GM19023 (cell line): ENCODE results near the gene CES4A.

ENCODE experiments used
- ATAC-seq: cut with Tn5 transposase; IDR thresholded peaks from one replicate; pipeline ENCODE4 v1.9.1; 2021; ENCODE audit warnings: mild to moderate bottlenecking, moderate library complexity; ENCODE audit not compliant: unreplicated experiment

CES4A gene

DNA sequence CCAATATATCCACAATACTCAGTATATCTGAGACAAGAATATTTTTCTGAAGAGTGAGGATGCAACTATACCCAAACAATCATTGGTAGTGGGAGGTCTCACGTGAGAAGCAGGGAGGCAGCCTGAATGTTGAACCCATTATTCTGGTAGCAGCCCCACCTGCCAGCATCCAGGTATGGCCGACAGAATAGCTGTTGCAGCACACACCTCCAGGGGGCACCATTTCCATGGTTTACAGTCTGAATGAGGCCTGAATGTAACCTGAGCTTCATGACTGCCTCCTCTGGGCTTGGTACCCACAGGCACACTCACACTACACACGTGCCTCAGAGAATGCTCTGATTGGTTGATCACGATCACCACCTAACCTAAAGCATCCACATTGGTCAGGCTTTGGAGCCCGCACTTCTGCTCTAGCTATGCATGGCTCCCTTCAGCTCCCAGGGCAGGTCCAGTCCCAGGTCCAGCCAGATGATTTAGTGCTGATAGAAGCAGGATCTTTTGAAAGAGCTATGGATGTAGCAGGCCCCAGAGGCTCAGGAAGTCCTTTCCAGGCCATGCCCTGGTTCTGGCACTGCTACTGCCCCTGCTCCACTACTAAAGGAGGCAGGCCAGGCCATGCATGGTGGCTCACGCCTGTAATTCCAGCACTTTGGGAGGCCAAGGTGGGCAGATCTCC, 29.6 kb downstream of the CES4A start:
- peak; percentile 77 for ATAC-seq

DNA sequence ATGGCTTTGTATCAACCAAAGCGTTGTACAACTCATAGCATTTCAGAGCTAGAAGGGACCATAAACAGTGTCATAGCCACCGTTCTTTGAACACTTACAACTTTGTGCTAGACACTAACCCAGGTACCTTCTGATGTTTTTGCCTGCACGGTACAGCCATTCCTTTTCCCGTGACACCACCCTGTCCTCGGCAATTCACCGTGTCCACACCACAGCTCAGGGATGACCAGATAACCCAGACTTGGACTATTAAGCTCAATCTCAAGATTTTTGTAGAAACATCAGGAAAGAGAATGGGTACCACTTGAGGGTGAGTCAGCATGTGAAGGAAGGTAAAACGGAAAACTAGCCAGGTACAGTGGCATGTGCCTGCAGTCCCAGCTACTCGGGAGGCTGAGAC, 30.8 kb downstream of the CES4A start:
- ATAC-seq: no peak

DNA sequence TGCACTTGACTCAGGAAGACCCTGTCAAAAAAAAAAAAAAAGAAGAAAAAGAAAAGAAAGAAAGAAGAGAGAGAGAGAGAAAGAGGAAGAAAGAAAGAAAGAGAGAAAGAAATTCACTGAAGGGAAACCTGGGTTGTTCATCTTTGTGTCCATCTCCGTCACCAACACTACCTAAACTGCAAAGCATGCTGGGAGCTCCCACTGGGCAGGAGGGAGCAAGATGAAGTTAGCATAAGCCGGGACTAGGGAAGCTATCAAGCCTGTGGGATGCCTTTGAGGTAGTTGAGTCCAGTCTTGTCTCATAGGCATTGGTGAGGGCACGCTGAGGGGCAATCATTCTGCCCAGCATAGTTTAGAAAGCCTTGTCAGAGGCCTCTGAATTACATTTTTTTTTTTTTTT, 32.9 kb downstream of the CES4A start:
- no peak for ATAC-seq

DNA sequence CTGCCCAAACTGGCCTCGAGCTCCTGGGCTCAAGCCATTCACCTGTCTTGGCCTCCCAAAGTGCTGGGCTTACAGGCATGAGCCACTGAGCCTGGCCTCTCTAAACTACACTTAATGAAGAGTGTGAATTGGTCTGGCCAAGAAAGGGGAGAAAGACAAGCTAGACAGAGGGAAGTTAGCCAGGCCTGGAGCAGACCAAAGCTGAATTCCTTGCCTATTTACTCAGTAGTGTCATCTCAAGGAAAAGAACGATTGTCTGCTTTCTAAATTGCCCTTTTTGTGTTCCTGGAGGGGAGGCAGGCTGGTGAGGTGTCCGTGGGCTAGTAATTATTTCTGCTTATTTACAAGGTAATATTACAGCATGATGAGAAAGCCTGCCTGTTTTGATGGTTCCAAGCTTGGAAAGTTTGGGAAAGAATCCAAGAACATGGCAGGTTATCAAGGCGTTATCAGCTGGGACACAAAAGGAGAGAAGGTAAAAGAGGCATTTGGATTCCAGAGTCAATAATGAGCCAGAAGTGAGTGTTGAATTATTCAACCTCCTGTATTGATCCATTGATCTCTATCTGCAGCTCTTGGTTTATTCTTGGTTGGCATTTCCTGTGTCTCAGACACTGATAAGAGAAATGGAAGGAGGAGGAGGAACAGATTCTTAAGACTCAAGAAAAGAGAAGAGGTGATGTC, 34.3 kb downstream of the CES4A start:
- ATAC-seq: no peak

- no peak for ATAC-seq
Measured at GRCh38 chr16:67023689-67024088, 35.3 kb downstream of the CES4A start.

- ATAC-seq: no peak
Measured at GRCh38 chr16:67024384-67025209, 36.2 kb downstream of the CES4A start.

- no peak for ATAC-seq
Measured at GRCh38 chr16:67025210-67025550, 36.8 kb downstream of the CES4A start.

GRCh38 chr16:67026570-67026969, 38.2 kb downstream of the CES4A start:
- no peak for ATAC-seq

GRCh38 chr16:67027046-67027445, 38.7 kb downstream of the CES4A start:
- ATAC-seq: no peak

GRCh38 chr16:67028167-67028695, 39.8 kb downstream of the CES4A start:
- ATAC-seq: no peak

GRCh38 chr16:67028696-67029253, 40.4 kb downstream of the CES4A start, which contains the start of gene CBFB:
Gene CBFB, plus strand, starts transcription at chr16:67029149. Its CDS starts 259 bp downstream, at chr16:67029408.
- ATAC-seq: peak; percentile 80

GRCh38 chr16:67029254-67030096, 41.1 kb downstream of the CES4A start:
- ATAC-seq: peak; percentile 38

DNA sequence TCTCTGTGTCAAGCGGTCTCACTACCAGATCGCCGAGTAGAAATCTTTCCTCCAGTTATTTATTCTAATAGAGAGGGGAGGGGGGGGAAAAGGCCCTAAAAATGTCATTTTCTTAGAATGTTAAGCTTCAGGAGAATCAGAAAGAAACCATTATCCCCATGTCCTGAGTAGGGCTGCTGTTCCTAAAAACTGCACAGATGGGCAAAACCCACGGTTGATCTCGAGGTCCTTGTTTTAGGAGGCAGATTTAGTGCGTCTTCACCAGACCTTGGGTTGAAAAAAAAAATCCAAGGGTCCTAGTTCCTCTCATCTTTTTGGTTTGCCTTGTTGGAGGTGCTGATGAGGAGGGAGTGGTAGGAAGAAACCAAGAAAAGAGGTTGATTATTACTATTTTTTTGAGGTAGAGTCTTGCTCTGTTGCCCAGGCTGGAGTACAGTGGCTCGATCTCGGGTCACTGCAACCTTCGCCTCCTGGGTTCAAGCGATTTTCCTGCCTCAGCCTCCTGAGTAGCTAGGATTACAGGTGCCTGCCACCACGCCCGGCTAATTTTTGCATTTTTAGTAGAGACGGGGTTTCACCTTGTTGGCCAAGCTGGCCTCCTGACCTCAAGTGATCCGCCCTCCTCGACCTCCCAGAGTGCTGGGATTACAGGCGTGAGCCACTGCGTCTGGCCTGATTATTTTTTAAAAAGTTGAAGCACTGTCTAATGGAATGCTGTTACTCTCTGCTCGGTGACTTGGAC, 42.0 kb downstream of the CES4A start:
- ATAC-seq: no peak

DNA sequence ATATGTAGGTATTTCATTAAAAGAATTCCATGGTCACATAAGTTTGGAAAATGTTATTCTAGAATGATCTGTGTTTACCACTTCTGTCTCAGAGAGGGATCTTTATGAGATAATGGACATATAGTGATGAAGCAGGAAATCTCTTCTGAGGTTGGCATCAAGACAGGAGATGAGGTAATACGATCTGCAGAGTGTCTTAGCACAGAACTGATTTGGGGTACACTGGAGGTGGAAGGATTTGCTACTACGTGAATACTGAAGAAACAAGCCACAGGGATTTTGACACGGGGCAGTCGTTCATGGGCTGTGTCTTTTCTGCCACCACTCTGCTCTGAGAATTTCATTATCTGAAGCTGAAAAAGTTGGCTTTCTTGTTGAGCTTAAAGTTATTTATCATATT, 46.1 kb downstream of the CES4A start:
- no peak for ATAC-seq

- no peak for ATAC-seq
Measured at GRCh38 chr16:67035364-67035763, 47.0 kb downstream of the CES4A start.

- ATAC-seq: no peak
Measured at GRCh38 chr16:67036323-67036741, 47.9 kb downstream of the CES4A start.

DNA sequence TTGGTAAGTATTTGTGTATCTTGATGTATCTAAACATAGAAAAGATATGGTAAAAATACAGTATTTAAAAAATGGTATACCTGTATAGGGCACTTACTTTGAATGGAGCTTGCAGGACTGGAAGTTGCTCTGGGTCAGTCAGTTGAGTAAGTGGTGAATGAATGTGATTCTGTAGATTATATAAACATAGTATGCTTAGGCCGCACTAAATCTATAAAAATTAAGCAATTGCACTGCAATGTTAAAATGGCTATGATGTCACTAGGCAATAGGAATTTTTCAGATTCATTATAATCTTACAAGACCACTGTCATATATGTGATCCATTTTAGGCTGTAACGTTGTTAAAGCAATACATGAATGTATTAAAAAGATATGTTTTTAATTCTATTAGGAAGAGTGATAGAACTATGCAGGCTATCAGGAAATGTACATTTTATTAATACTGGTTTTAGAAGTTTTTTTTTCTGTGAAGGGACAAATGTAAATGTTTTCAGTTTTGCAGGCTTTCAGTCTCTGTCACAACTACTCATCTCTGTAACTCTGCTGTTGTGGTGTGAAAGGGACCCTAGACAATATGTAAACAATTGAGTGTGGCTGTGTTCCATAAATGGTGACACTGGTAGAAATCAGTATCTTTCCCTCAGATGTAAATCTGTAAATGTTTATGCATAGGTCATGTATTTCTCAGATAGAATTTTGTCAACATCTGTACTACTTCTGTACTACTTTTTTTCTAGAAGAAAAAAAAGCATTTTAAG, 51.1 kb downstream of the CES4A start:
- ATAC-seq: no peak

- ATAC-seq: no peak
Measured at GRCh38 chr16:67040166-67040565, 51.8 kb downstream of the CES4A start.

- no peak for ATAC-seq
Measured at GRCh38 chr16:67040906-67041305, 52.5 kb downstream of the CES4A start.
